Ramos (cell line): ENCODE results near the gene HECTD1.
"Not testable (repeated sequence)": the region's sequence is repeated elsewhere in the genome, so short reads cannot be mapped to it uniquely, and the experiment has no call there.

Source experiments
- in situ Hi-C: fragments of 300-500 bp; cut with MboI; formaldehyde crosslinking; loops from one replicate; pipeline ENCODE4 v1.14.3; 2022; ENCODE audit warnings: low sequenced_read_pairs; ENCODE audit not compliant: unreplicated experiment

The HECTD1 gene

DNA sequence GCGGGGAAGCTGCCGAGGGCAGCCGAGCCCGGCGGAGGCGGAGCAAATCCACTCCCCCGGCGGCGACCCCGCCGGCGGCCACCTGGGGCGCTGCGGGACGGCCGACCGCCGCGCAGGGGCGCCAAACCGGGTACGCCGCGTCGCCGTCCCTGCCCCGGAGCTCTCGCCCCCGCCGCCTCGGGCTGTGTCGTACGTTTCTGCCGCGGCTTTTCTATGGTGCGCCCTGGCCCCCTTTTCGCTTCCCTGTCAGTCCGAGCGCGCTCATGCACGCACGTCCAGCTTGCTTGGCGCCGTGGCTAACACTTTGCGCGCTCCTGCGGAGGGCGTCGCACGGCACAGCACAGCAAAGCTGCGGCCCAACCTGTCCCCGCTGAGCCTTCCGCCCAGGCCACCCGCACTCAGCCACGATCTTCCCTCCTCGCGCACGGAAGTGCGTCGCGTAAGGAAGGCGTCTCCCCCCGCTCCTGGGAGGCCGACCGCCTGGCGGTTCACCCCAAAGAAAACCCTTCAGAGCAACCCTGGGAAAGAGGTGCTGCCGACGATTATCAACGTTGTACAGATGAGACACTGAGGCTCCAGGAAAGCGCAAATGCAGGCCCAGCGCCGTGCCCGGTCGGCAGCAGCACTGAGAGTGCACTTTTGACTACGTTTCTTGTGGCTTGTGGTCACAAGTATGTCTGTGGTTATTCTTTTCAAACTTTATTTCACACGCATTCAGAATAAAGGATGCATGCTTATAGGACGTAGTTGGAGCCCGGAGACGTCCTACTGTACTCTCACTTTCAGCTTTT, at the start of gene HECTD1:
Gene HECTD1 (minus strand): TSS at position 39 of the 791 bp plus-strand sequence. CDS start 1,857 bp downstream, outside the sequence.
- in situ Hi-C loops: no loop called here

DNA sequence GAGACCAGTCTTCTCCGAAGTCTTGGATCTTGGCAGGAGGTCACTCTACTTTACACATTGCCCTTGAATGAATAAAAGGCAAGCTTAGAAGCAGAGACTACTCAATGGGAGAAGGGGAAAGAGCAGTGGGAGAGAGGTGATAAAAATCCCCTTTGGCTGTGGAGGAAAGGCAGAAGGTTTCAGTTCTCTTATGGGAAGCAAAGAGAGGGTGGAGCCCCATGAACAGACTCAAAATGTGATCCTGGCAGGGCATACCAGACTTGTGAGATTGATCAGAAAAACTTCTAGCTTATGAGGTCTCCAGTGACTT, 49.6 kb upstream of the HECTD1 start:
- in situ Hi-C loops: no loop called here

DNA sequence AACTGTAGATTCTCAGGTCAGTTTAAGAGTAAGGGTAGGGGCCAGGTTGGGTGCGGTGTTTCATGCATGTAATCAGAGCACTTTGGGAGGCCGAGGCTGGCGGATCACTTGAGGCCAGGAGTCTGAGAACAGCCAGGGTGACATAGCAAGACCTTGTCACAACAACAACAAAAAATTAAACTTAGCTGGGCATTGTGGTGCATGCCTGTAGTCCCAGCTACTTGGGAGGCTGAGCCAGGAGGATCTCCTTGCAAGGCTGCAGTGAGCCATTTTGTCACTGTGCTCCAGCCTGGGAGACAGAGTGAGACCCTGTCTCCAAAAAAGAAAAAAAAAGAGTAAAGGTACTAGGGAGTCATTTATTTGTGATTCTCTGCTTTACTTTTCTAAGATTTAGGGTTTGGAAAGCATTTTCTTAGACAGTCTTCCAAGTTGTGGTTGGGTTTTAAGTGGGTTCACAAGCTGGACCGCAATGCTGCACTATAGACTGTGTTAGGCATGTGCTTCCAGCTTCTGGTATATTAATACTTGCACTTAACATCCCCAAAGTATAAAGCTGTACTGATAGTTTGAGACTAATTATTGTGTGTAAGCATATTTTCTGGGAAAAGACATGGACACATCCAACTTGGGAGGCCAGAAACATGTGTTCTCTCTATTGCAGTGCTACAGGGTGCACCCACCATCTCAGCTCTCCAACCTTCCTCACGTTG, 49.1 kb upstream of the HECTD1 start:
- in situ Hi-C loops: no loop called here

DNA sequence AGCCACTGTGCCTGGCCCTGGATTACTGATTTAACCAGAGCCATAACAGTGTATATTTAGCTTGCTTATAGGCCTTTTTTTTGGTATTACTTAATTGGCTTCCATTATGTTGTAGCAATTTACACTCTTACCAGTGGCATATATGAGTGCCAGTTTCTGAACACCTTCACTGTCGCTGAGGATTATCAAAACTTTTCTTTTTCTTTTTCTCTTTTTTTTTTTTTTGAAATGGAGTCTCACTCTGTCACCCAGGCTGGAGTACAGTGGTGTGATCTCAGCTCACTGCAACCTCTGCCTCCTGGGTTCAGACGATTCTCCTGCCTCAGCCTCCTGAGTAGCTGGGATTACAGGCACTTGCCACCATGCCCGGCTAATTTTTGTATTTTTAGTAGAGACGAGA, 48.3 kb upstream of the HECTD1 start:
- in situ Hi-C loops: not testable (repeated sequence)

- in situ Hi-C loops: no loop called here
Measured at GRCh38 chr14:31255286-31255685, 47.7 kb upstream of the HECTD1 start.

GRCh38 chr14:31253746-31254471, 46.3 kb upstream of the HECTD1 start:
- in situ Hi-C loops: no loop called here

- in situ Hi-C loops: no loop called here
Measured at GRCh38 chr14:31252865-31253264, 45.3 kb upstream of the HECTD1 start.

DNA sequence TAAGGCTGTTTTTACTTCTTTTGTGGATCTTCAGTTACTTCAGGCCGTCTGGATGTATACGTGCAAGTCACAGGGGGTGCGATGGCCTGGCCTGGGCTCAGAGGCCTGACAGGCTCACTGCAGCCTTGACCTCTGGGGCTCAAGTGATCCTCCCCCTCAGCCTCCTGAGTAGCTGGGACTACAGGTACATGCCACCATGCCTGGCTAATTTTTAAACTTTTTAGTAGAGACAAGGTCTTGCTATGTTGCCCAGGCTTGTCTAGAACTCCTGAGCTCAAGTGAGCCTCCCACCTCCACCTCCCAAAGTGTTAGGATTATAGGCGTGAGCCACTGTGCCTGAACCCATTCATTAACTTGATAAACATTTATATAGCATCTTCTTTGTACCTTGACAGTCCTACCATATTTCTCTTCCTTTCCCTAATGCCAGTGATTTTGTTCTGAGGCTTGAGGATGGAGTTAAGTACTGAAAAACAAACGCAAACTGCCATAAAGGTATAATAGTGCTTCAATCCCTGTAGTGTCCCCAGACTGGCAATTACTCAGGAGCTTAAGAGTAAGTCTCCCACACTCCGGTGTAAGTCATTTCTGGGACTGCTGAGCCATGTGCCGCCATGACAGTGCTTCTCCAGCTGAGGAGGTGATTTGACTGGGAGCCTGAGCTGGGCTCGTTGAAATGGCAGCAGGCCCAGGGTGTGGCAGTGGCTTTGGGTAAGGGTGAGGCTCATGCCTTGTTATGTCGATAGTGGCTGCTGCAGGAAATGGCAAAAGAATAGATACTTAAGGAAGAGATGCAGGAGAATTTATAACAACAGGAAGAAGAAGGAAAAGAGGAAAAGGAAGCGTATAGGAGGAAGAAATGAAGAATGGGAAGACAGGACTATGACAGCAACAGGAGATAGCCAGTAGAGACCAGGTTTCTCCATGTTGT, 43.7 kb upstream of the HECTD1 start:
- in situ Hi-C loops: no loop called here

- in situ Hi-C loops: no loop called here
Measured at GRCh38 chr14:31244626-31245025, 37.0 kb upstream of the HECTD1 start.

DNA sequence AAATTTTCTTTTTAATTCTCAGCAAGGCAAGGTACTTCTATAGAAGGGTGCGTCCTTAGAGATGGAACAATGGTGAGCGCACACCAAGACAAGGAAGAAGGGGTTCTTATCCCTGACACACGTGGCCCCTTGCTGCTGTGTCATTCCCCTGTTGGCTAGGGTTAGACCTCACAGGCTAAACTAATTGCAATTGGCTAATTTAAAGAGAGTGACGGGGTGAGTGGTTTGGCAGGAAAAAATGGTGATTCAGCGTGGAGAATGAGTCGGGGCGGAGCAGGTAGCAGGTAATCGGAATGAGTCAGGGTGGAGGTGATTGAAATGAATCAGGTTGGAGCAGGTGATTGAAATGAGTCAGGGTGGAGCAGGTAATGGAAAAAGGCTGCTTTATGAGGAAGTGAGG, 36.3 kb upstream of the HECTD1 start:
- in situ Hi-C loops: no loop called here

DNA sequence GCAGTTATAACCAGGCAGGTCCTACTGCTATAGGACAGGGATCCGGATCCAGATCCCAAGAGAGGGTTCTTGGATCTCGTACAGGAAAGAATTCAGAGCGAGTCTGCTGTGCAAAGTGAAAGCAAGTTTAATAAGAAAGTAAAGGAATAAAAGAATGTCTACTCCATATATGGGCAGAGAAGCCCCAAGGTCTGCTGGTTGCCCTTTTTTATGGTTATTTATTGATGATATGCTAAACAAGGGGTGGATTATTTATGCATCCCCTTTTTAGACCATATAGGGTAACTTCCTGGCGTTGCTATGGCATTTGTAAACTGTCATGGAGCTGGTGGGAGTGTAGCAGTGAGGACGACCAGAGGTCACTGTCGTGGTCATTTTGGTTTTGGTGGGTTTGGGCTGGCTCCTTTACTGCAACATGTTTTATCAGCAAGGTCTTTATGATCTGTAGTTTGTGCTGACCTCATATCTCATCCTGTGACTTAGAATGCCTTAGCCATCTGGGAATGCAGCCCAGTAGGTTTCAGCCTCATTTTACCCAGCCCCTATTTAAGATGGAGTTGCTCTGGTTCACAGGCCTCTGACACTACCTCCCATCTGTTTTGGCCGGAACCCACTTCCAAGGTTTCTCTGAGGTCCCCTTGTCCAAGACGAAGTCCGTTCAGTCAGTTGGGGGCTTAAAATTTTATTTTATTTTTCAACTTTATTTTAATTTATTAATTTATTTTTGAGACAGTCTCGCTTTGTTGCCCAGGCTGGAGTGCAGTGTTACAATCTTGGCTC, 34.8 kb upstream of the HECTD1 start:
- in situ Hi-C loops: not testable (repeated sequence)

DNA sequence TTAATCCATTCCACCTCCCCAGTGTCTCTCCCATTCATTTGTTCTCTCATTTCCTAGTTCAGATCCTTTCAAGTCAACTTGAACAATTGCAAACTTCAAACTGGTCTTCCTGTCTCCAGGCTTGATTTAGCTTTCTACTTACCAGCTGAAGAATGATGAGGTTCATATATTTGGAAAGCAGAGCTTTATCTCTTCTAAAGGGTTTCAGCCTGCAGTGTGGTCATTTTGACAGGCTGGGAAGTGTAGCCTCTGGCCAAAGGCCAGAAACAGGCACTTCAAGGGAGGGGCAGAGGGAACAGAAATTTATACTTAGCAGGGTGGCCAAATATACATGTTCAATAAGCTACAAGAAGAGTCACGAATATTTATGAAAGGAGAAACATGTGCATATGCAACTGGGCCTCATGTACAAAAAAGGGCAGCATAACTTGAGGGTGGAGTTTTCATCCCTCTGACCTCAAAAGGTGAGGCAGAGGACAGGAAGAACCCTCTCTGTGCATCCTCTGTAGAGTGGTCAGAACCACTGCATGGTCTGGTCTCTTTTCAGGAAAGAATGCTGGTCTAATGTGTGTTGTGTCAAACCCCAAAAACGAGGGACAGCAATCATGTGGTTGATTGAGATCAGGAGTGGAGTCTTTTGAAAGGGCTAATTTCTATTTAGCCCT, 34.0 kb upstream of the HECTD1 start:
- in situ Hi-C loops: no loop called here

GRCh38 chr14:31239741-31240140, 32.1 kb upstream of the HECTD1 start:
- in situ Hi-C loops: no loop called here

- in situ Hi-C loops: no loop called here
Measured at GRCh38 chr14:31235462-31235861, 27.9 kb upstream of the HECTD1 start.

DNA sequence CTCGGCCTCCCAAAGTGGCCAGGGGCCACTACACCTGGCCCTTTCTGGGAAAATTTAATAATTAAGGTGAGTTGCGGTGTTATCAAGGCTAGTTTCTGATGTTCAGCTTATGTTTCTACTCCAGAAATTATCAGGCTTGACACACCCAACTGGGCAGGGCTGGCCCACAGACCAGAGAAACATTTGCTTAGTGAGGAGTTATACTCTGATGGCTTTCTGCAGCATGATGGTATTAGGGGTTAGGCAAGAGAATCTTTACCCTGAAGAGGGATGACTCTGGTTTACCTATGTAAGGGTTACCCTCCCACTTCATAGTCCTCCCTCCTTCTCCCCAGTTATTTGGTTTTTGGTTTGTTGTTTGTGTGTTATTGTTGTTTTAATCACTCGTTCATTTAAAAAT, 24.5 kb upstream of the HECTD1 start:
- in situ Hi-C loops: no loop called here

DNA sequence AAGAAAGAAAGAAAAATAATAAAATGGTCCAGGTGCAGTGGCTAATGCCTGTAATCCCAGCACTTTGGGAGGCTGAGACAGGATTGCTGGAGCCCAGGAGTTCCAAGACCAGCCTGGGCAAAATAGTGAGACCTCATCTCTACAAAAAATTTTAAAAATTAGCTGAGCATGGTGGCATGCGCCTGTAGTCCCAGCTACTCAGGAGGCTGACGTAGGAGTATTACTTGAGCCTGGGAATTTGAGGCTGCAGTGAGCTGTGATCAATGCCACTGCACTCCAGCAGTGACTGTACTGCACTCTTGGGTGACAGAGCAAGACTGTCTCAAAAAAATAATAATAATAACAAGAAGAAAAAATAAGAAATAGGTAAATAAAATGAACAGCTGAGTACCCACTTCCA, 23.7 kb upstream of the HECTD1 start:
- in situ Hi-C loops: not testable (repeated sequence)

DNA sequence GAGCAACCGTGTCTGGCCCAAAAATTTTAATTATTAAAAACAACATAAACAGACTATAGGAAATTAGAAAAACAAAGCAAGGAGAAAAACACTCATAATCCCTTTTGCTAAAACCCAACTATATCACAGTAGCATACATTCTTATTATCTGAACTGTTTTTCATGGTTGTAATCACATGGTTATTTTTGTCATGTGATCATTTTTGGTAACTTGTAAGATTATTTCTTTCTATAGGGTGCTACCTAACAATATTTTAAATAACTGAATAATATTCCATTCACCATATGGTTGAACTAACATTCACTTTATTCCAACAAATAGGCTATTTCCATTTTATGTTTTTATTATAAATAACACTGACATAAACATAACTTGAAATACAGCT, 23.0 kb upstream of the HECTD1 start:
- in situ Hi-C loops: no loop called here

DNA sequence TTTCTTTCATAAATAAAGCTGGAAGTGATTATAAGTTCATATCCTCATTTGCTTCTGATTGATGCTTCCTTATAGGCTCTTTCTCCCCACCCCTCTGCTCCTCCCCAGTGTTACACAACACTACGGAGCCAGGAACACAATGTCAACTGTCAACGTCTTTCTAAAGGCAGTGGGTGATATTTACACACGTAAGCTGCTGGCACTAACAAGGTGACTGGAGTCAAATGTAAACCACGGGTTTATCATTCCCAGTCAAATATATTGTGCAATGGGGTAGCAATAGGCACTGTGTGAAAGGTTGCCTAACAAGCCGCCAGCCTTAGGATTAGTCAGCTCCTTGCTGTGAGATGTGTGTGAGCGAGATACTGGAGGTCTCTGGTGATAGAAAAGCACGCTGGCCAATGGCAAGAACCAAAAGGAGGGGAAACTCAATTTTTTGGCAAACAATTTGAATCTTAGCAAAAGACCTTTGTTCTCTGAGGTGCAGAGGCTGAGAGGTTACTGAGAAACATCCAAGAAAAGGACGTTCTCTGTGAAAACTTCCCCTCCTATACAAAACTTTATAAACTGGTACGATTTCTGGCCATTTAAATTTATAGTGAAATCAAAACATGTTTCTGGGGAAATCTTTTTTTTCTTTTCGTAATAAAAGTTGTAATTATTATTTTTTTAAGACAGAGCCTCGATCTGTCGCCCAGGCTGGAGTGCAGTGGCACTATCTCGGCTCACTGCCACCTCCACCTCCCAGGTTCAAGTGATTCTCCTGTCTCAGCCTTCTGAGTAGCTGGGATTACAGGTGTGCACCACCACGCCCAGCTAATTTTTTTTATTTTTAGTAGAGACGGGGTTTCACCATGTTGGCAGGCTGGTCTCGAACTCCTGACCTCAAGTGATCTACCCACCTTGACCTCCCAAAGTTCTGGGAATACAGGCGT, 22.3 kb upstream of the HECTD1 start:
- in situ Hi-C loops: no loop called here
